ENCODE measurements around the gene SCARB1. TPM values are rescaled to one million over a fixed set of nuclear protein-coding genes. Genes with fewer than 3 reads are reported as not detected.
A peak's percentile ranks its signal among the peaks of the same experiment; 100 is the strongest.

The SCARB1 gene
- total and polyA plus RNA-seq, 2 of the 13 experiments (the other 11 are each of a cell fraction or from before 2014, with no cell fraction given), result 63.4 to 160 TPM

GRCh38 chr12:124837958-124838803 lies 25.5 kb downstream of the SCARB1 start (continued):
- TF ChIP-seq SRSF1 (optimal IDR thresholded peaks at IDR 0.05; ENCODE audit: low read depth, low read length) (no peak), MAF1 (CRISPR knock-in tag; IDR thresholded peaks at IDR 0.05; ENCODE audit: borderline replicate concordance) (no peak), ARNT2 (CRISPR knock-in tag; IDR thresholded peaks at IDR 0.05; ENCODE audit: low read depth) (no peak), FOXO1 (CRISPR knock-in tag; IDR thresholded peaks at IDR 0.05) (peak; percentile 78; the same call in 1 of the 2 replicates), ZFP82 (CRISPR knock-in tag; IDR thresholded peaks at IDR 0.05; ENCODE audit: borderline replicate concordance) (no peak), ZNF83 (CRISPR knock-in tag; IDR thresholded peaks at IDR 0.05; ENCODE audit: borderline replicate concordance) (no peak), ZNF235 (CRISPR knock-in tag; IDR thresholded peaks at IDR 0.05; ENCODE audit: borderline replicate concordance) (no peak), ZNF703 (CRISPR knock-in tag; IDR thresholded peaks at IDR 0.05; ENCODE audit: borderline replicate concordance) (no peak), ZNF30 (CRISPR knock-in tag; IDR thresholded peaks at IDR 0.05) (no peak), PCBP2 (optimal IDR thresholded peaks at IDR 0.05; ENCODE audit: low read depth, low read length, poor library complexity, severe bottlenecking) (no peak), ZNF468 (CRISPR knock-in tag; IDR thresholded peaks at IDR 0.05) (no peak), ZNF101 (CRISPR knock-in tag; IDR thresholded peaks at IDR 0.05; ENCODE audit: borderline replicate concordance, low read depth) (no peak), NKX3-1 (CRISPR knock-in tag; IDR thresholded peaks at IDR 0.05) (no peak), NFIB (CRISPR knock-in tag; IDR thresholded peaks at IDR 0.05; ENCODE audit: borderline replicate concordance) (no peak), MTA1 (CRISPR knock-in tag; IDR thresholded peaks at IDR 0.05; ENCODE audit: borderline replicate concordance) (peak; percentile 59; the same call in 1 of the 2 replicates), KDM1A (CRISPR knock-in tag; IDR thresholded peaks at IDR 0.05) (no peak), ZBTB20 (CRISPR knock-in tag; IDR thresholded peaks at IDR 0.05; ENCODE audit: borderline replicate concordance, low read depth) (peak; percentile 76; the same call in 1 of the 2 replicates), PAX8 (CRISPR knock-in tag; IDR thresholded peaks at IDR 0.05; ENCODE audit: borderline replicate concordance) (no peak), ADNP (CRISPR knock-in tag; IDR thresholded peaks at IDR 0.05) (no peak), HMG20B (CRISPR knock-in tag; conservative IDR thresholded peaks at IDR 0.05) (no peak), ZNF180 (CRISPR knock-in tag; IDR thresholded peaks at IDR 0.05; ENCODE audit: borderline replicate concordance, low read depth) (no peak), PAXIP1 (CRISPR knock-in tag; conservative IDR thresholded peaks at IDR 0.05) (peak; percentile 88), ZNF503 (CRISPR knock-in tag; IDR thresholded peaks at IDR 0.05) (no peak; the same call in 1 of the 2 replicates), THYN1 (CRISPR knock-in tag; IDR thresholded peaks at IDR 0.05; ENCODE audit: borderline replicate concordance, low read depth) (no peak), ZEB1 (IDR thresholded peaks at IDR 0.05; ENCODE audit: insufficient replicate concordance, low read depth) (peak; percentile 24)
